H1 (cell line): ENCODE measurements around the gene EGFR. TPM values are rescaled to one million over a fixed set of nuclear protein-coding genes. Genes with fewer than 3 reads are reported as not detected.

Experiments
- CHD1 ChIP-seq: IDR thresholded peaks from 2 replicates; pipeline ENCODE4 v1.6.1; 2012; ENCODE audit warnings: low read depth, low read length, improper control_type of control experiment
- CTBP2 ChIP-seq: IDR thresholded peaks from 2 replicates; pipeline ENCODE4 v1.7.0; 2011; ENCODE audit warnings: borderline replicate concordance, mild to moderate bottlenecking, moderate library complexity, mixed read lengths, low read length; ENCODE audit not compliant: insufficient read depth, insufficient read length
- POLR2A ChIP-seq, 2 experiments: IDR thresholded peaks; 1 replicate in 1 of 2; 2 replicates in 1 of 2; pipeline ENCODE4 v1.6.1; 2011; ENCODE audit warnings: low read depth in 2 of 2, low read length in 2 of 2, mild to moderate bottlenecking in 2 of 2; ENCODE audit errors: control extremely low read depth in 1 of 2
- SP1 ChIP-seq: IDR thresholded peaks from 2 replicates; pipeline ENCODE4 v1.6.1; 2011; ENCODE audit warnings: low read depth, low read length
- polyA plus RNA-seq, 7 experiments: library from polyadenylated mRNA; depleted of rRNA in 3 of 7; stranded (reverse) in 5 of 7; unstranded in 2 of 7; fragments of >200 nt in 5 of 7; fragments of 200-250 nt in 2 of 7; gene quantifications; 1 replicate in 5 of 7; 2 replicates in 1 of 7; 4 replicates in 1 of 7; pipeline versions ENCODE4 v1.2.1 to v1.2.3, GENCODE V29; 2011 to 2013; ENCODE audit warnings: missing spikeins in 2 of 7, mixed read lengths in 2 of 7
- total RNA-seq: library from RNA; stranded (reverse); fragmentation: NEBNext Ultra II Directional; extraction: Animal tissue kit (Norgen Biotek cat#: 25700); gene quantifications from 2 replicates; pipeline ENCODE4 v1.2.1, GENCODE V29; 2021

The EGFR gene
- total and polyA plus RNA-seq, 2 of the 8 experiments (the other 6 are each of a cell fraction or from before 2014, with no cell fraction given), result 1.9 to 5.8 TPM

DNA sequence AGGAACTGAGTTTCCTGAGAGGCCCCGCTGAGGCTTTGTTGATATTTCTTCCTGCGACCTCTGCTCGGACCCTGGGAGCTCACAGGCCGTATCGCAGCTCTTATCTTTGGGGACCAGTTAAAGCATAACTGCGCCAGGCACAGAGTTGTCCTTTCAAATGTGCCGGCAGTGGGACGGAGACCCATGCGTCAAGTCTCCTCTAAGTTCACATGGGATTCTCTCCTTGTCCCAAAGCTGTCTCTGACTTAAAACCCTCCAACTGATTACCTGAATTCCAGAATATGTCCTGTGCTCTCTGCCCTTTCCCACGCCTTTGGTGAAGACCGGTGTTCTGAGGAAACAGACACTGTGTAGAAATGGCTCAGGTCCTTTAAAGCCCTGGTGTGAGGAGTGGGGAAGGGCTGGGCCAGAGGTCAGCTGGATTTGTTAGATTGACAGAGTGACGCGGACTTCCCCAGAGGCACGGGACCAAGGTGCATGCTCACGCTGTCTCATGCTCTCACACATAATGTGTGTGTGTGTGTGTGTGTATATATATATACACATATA is 169.8 kb downstream of the EGFR start (continued):
- no peak for TF ChIP-seq CTBP2
- TF ChIP-seq SP1, result no peak
- no peak for TF ChIP-seq POLR2A (IDR thresholded peaks at IDR 0.05; ENCODE audit: control extremely low read depth in 1 of 2, low read depth in 2 of 2, low read length in 2 of 2)
- no peak for TF ChIP-seq CHD1
